Measurements from ENCODE around the gene KCNK5.

KCNK5 gene

DNA sequence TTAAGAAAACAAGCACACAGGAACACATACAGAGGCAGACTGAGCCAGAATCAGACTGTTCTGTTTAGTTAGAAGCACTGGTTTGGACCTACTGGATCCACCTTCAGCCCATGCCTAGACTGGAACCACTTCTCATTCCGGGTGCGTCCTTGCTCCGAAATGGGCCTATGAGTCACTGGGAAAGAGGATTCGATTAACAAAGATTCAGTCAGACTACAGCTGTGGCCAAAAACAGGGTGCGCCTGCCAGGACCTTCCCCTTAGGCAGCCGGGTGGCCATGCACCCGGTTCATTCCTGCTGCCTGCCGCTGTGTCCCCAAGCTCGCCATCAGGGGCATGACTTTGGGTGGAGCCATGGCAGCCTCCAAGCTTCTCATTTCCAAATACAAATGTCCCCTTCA is 14.5 kb upstream of the KCNK5 start:
- Histone ChIP-seq H3K9ac (no peak overlapping the region), H3K36me3 (ENCODE audit: insufficient read depth) (no peaks in the 10 kb centered on the region), H3K4me2 (no peak overlapping the region), H3K27me3 (ENCODE audit: insufficient read depth, low read depth) (no peaks in the 10 kb centered on the region), H3K27ac (no peak overlapping the region), H3K4me1 (ENCODE audit: low read depth, poor library complexity, severe bottlenecking) (peaks cover 5% of the 10 kb centered on the region), H4K20me1 (ENCODE audit: insufficient read depth) (no peaks in the 10 kb centered on the region), H3K4me3 (IDR thresholded peaks at IDR 0.05; ENCODE audit: insufficient read depth, low read depth, low read length) (no peak overlapping the region), H3K79me2 (ENCODE audit: insufficient read depth, low read depth) (no peaks in the 10 kb centered on the region), H2AFZ (ENCODE audit: low read depth) (no peak overlapping the region)
- TF ChIP-seq, protein P1, sequence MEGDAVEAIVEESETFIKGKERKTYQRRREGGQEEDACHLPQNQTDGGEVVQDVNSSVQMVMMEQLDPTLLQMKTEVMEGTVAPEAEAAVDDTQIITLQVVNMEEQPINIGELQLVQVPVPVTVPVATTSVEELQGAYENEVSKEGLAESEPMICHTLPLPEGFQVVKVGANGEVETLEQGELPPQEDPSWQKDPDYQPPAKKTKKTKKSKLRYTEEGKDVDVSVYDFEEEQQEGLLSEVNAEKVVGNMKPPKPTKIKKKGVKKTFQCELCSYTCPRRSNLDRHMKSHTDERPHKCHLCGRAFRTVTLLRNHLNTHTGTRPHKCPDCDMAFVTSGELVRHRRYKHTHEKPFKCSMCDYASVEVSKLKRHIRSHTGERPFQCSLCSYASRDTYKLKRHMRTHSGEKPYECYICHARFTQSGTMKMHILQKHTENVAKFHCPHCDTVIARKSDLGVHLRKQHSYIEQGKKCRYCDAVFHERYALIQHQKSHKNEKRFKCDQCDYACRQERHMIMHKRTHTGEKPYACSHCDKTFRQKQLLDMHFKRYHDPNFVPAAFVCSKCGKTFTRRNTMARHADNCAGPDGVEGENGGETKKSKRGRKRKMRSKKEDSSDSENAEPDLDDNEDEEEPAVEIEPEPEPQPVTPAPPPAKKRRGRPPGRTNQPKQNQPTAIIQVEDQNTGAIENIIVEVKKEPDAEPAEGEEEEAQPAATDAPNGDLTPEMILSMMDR (conservative IDR thresholded peaks at IDR 0.05; ENCODE audit: low read depth, low read length) = no peak

DNA sequence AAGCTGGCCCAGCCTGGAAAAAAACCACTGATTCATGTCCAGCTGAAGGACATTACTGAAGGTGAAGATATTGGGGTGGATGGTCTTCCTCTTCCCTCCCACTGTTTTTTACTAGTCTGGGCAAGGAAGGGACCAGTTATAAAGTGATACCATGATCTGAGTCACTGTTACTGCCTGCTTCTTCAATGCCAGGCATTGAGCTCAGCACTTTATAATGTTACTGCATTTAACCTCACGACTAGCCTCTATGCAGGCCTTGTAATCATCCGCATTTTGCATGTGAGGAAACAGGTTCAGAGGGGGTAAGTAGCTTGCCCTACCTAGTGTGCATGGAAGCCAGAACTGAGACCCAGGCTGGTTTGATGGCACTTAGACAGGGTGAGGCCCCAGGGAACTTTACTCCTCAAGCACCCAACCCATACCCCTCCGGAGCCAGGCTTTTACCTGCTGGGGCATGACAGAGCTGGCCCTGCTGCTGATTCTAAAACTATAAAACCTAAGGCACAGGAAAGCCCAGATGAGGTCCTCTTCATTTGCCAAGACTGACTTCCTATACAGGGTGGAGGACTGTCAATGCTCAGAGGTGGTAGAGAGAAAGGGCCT is 11.0 kb upstream of the KCNK5 start:
- TF ChIP-seq, protein P1 (conservative IDR thresholded peaks at IDR 0.05; ENCODE audit: low read depth, low read length) = no peak
- Histone ChIP-seq H4K20me1 (ENCODE audit: insufficient read depth) (no peaks in the 10 kb centered on the region), H3K9ac (no peak overlapping the region), H3K36me3 (ENCODE audit: insufficient read depth) (no peaks in the 10 kb centered on the region), H3K4me2 (no peak overlapping the region), H3K4me3 (IDR thresholded peaks at IDR 0.05; ENCODE audit: insufficient read depth, low read depth, low read length) (no peak overlapping the region), H2AFZ (ENCODE audit: low read depth) (no peak overlapping the region), H3K27ac (no peak overlapping the region), H3K27me3 (ENCODE audit: insufficient read depth, low read depth) (no peaks in the 10 kb centered on the region), H3K4me1 (ENCODE audit: low read depth, poor library complexity, severe bottlenecking) (no peaks in the 10 kb centered on the region), H3K79me2 (ENCODE audit: insufficient read depth, low read depth) (no peaks in the 10 kb centered on the region)

DNA sequence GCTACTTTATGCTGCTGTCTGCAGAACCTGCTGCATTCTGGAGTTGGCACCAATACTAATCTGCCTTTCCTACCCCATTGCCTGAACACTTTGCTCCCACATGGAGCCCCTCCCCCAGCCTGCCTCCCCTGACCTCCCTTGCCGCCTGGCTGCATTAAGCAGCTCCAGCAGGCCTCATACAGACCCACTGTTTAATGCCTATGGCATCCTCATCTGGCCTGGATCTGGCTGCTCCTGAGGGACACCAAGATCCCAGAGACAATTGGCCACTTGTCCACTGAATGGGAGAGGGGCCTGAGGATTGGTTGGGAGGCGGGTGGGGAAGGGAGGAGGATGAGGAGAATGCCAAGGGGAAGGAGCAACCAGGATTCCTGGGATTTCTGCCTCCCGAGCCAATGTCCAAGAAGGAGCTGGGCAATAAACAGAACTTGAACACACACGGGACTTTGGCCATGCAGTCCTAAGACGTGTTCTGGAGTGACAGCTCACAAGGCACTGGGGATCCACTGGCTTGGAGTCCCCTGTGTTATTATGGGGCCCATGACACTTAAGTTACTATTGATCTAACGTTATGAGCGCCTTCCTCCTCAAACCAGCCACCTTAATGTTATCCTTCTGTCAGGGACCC is 10.4 kb upstream of the KCNK5 start:
- H3K9ac ChIP-seq = no peak overlapping the region
- H2AFZ ChIP-seq (ENCODE audit: low read depth) = no peak overlapping the region
- no peaks in the 10 kb centered on the region for H3K4me1 ChIP-seq (ENCODE audit: low read depth, poor library complexity, severe bottlenecking)
- no peak overlapping the region for H3K4me3 ChIP-seq (IDR thresholded peaks at IDR 0.05; ENCODE audit: insufficient read depth, low read depth, low read length)
- no peaks in the 10 kb centered on the region for H3K36me3 ChIP-seq (ENCODE audit: insufficient read depth)
- H3K27me3 ChIP-seq (ENCODE audit: insufficient read depth, low read depth) = no peaks in the 10 kb centered on the region
- no peaks in the 10 kb centered on the region for H3K79me2 ChIP-seq (ENCODE audit: insufficient read depth, low read depth)
- no peak overlapping the region for H3K27ac ChIP-seq
- no peak overlapping the region for H3K4me2 ChIP-seq
- TF ChIP-seq, protein P1 (conservative IDR thresholded peaks at IDR 0.05; ENCODE audit: low read depth, low read length) = no peak
- H4K20me1 ChIP-seq (ENCODE audit: insufficient read depth) = no peaks in the 10 kb centered on the region

DNA sequence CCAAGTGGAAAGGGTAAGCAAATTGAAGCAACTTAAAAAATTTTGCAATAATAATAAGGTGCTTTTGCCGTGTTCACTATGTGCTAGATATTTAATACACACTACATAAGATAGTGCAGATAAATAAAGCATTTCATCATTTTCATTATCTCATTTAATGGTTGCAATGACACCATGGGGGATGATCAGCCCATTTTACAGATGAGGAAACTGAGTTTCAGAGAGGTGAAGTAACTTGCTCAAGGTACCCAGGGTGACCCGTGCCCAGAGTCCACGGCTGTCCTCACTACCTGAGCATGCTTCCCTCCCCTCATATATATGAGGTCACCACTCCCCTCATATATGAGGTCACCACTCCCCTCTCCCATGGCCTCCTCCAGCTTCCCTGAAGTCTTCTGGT is 7.5 kb upstream of the KCNK5 start:
- no peak overlapping the region for H3K4me3 ChIP-seq (IDR thresholded peaks at IDR 0.05; ENCODE audit: insufficient read depth, low read depth, low read length)
- H4K20me1 ChIP-seq (ENCODE audit: insufficient read depth) = no peaks in the 10 kb centered on the region

More for the DNA sequence above, 7.5 kb upstream of the KCNK5 start:
- Histone ChIP-seq H3K27ac (no peak overlapping the region), H3K27me3 (ENCODE audit: insufficient read depth, low read depth) (no peaks in the 10 kb centered on the region), H3K79me2 (ENCODE audit: insufficient read depth, low read depth) (no peaks in the 10 kb centered on the region), H3K36me3 (ENCODE audit: insufficient read depth) (no peaks in the 10 kb centered on the region), H2AFZ (ENCODE audit: low read depth) (no peak overlapping the region), H3K4me2 (no peak overlapping the region), H3K4me1 (ENCODE audit: low read depth, poor library complexity, severe bottlenecking) (no peaks in the 10 kb centered on the region), H3K9ac (no peak overlapping the region)
- TF ChIP-seq, protein P1 (conservative IDR thresholded peaks at IDR 0.05; ENCODE audit: low read depth, low read length) = no peak

Measured in KMS-11 (cell line).